ENCODE data around the gene NRG3.
"Not testable (repeated sequence)": the region's sequence is repeated elsewhere in the genome, so short reads cannot be mapped to it uniquely, and the experiment has no call there.

Gene NRG3

GRCh38 chr10:82981137-82981723 is 1106.2 kb downstream of the NRG3 start:
- TF ChIP-seq CTCF (IDR thresholded peaks at IDR 0.05; ENCODE audit: low read length, missing control alignments), result no peak
- peak; percentile 29 for DNase-seq (ENCODE audit: low read depth)
- H3K4me3 ChIP-seq (replicated peaks; ENCODE audit: low read depth, low read length), result no peak overlapping the region

GRCh38 chr10:82982110-82982608 is 1107.2 kb downstream of the NRG3 start:
- TF ChIP-seq CTCF (IDR thresholded peaks at IDR 0.05; ENCODE audit: low read length, missing control alignments), result no peak
- H3K4me3 ChIP-seq (replicated peaks; ENCODE audit: low read depth, low read length), result no peak overlapping the region
- DNase-seq (ENCODE audit: low read depth), result peak; percentile 90

- no peak for TF ChIP-seq CTCF (IDR thresholded peaks at IDR 0.05; ENCODE audit: low read length, missing control alignments)
These were observed 1111.2 kb downstream of the NRG3 start for GRCh38 chr10:82986216-82986615.

GRCh38 chr10:83006479-83006878 is 1131.5 kb downstream of the NRG3 start:
- H3K4me3 ChIP-seq (replicated peaks; ENCODE audit: low read depth, low read length); DNase-seq (ENCODE audit: low read depth): not testable (repeated sequence)

More at GRCh38 chr10:82986216-82986615, 1111.2 kb downstream of the NRG3 start:
- no peak for DNase-seq (ENCODE audit: low read depth)
- H3K4me3 ChIP-seq (replicated peaks; ENCODE audit: low read depth, low read length), result no peak overlapping the region

- DNase-seq (ENCODE audit: low read depth), result no peak
- no peak for TF ChIP-seq CTCF (IDR thresholded peaks at IDR 0.05; ENCODE audit: low read length, missing control alignments)
- no peak overlapping the region for H3K4me3 ChIP-seq (replicated peaks; ENCODE audit: low read depth, low read length)
These were observed 1132.5 kb downstream of the NRG3 start for GRCh38 chr10:83007510-83007909.

- peak; percentile 11 for DNase-seq (ENCODE audit: low read depth)
- TF ChIP-seq CTCF (IDR thresholded peaks at IDR 0.05; ENCODE audit: low read length, missing control alignments), result no peak
- H3K4me3 ChIP-seq (replicated peaks; ENCODE audit: low read depth, low read length), result no peak overlapping the region
These were observed 1137.9 kb downstream of the NRG3 start for GRCh38 chr10:83012866-83013265.

GRCh38 chr10:83017076-83017867 is 1142.3 kb downstream of the NRG3 start:
- no peak overlapping the region for H3K4me3 ChIP-seq (replicated peaks; ENCODE audit: low read depth, low read length)
- no peak for TF ChIP-seq CTCF (IDR thresholded peaks at IDR 0.05; ENCODE audit: low read length, missing control alignments)
- no peak for DNase-seq (ENCODE audit: low read depth)

Data from fibroblast of pulmonary artery (primary cell).